Cortex of kidney (tissue), 1 donor: Measurements from ENCODE around the gene F2RL1.
"Not testable (repeated sequence)": the region's sequence is repeated elsewhere in the genome, so short reads cannot be mapped to it uniquely, and the experiment has no call there.

Experiments
- DNase-seq: peaks from one replicate; lab custom pipeline; 2025; lab: John Stamatoyannopoulos, UW

Gene F2RL1

GRCh38 chr5:76851728-76852369, 33.0 kb downstream of the F2RL1 start:
- no peak for DNase-seq

DNA sequence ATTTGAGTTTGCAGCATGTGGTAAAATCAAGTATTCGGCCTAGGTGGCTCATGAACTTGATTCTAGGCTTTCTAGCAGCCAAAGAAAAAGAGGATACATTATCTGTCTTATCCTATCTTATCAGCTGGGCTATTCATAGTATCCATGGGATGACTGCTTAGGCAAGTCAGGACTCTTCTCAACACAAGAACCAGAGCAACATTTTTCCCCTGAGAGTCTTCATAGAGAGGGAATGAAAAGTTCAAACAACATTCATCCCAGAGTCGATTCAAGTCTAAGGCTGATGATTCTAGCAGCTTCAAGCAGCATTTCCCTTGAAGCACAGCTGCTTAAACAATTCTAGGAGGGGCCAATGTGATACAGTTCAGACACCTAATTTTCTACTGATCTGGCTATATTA, 33.9 kb downstream of the F2RL1 start:
- DNase-seq: no peak

GRCh38 chr5:76853741-76854140, 34.9 kb downstream of the F2RL1 start:
- not testable (repeated sequence) for DNase-seq

DNA sequence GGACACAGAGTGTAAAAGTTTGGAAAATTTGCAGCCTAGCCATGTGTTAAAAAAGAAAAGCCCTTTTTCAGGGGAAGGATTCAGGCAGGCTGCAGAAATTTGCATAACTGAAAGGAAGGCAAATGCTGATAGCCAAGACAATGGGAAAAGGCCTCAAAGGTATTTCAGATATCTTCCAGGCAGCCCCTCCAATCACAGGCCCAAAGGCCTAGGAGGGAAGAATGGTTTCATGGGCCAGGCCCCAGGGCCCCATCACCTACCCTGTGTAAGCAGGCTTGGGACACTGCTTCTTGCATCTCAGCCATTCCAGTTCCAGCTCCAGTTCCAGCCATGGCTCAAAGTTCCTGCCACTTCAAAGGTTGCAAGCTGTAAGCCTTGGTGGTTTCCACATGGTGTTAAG, 35.8 kb downstream of the F2RL1 start:
- DNase-seq: no peak

DNA sequence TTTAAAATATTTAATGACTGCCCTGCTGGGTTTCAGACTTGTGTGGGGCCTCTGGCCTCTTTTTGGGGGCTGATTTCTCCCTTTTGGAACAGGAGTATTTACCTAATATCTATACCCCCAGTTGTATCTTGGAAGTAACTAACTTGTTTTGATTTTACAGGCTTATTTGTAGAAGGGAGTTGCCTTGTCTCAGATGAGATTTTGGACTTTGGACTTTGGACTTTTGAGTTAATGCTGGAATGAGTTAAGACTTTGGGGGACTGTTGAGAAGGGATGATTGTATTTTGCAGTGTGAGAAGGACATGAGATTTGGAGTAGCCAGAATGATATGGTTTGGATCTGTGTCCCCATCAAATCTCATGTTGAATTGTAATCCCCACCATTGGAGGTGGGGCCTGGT, 36.7 kb downstream of the F2RL1 start:
- DNase-seq: not testable (repeated sequence)

DNA sequence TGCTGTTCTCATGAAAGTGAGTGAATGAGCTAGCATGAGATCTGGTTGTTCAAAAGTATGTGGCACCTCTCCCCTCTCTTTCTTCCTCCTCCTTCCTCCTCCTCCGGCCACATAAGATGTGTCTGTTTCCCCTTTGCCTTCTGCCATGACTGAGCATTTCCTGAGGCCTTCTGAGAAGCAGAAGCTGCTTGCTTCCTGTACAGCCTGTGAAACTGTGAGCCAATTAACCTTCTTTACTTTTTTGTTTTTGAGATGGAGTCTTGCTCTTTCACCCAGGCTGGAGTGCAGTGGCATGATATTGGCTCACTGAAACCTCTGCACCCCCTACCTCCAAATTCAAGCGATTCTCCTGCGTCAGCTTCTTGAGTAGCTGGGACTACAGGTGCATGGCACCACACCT, 37.1 kb downstream of the F2RL1 start:
- DNase-seq: no peak

- not testable (repeated sequence) for DNase-seq
These were observed 38.0 kb downstream of the F2RL1 start for GRCh38 chr5:76856800-76857199.

- DNase-seq: no peak
These were observed 40.9 kb downstream of the F2RL1 start for GRCh38 chr5:76859591-76860247.

DNA sequence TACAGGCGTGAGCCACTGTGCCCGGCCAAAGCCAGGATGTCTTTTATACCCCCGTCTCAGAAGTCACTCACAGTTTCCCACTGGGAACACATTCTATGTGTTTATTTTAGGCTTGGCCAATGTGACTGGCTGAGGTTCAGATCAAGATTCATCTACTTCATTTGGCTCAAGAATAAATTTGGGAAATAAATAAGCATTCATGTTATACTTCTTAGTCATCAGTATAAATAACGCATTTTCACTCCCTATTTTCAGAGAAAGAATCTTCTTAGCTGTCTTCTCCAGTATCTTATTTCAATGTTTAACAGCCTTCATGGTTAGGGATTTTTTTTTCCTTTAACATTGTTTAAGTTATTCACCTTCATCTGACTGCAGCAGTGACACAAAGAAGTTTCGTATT, 42.8 kb downstream of the F2RL1 start:
- DNase-seq: no peak

DNA sequence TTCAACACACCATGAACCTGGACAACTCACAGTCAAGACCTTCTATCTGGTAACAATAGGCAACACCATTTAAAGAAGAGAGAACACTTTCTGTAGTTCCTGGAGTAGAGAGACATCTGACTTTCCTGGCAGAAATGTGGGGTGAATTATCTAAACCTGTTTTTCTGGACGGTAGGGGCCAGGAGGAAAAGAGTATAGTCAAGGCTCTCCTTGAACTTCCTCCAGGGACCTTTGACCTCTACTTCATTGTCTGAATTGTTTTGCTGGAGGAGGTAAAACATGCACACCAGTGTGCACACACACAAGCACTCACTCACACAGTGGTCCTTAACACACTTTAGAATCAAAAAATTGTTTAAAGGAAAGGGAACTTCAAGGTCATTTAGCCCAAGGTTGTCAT, 44.2 kb downstream of the F2RL1 start:
- no peak for DNase-seq

DNA sequence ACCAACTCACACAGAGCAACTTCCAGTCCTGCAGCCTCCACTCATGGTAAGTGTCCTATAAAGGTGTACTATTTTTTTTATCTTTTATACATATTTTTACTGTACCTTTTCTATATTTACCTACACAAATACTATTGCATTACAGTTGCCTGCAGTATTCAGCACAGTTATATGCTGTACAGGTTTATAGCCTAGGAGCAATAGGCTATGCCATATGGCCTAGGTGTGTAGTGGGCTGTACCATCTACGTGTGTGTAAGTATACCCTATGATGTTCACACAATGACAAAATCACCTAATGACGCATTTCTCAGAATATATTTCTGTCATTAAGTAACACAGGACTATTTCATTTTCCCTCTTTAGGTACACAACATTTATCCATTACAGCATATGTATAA, 47.7 kb downstream of the F2RL1 start:
- no peak for DNase-seq

GRCh38 chr5:76867038-76867437, 48.2 kb downstream of the F2RL1 start:
- DNase-seq: no peak

GRCh38 chr5:76867827-76868693, 49.2 kb downstream of the F2RL1 start:
- no peak for DNase-seq

DNA sequence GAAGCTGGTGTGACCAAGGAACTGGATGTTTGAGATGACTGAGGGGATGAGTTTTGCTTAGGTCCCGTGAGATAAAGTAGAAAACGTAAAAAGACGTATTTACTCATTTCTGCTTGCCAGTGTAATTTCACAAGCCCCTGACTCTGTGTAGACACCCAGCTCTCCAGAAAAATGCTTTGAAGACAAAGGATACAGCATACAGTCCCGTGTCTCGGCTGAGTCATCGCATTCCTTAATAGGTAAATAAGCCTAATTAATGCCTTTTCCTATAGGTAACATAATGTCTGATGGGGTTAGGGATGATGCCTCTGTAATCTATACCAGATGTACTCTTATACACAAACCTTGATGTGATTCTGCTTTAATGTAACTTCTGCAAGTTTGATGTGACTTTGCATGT, 51.2 kb downstream of the F2RL1 start:
- no peak for DNase-seq

- no peak for DNase-seq
These were observed 55.3 kb downstream of the F2RL1 start for GRCh38 chr5:76874088-76874581.
